Gastroesophageal sphincter (tissue), 3 donors: Measurements from ENCODE around the gene HNRNPR.

Experiments
- POLR2A ChIP-seq, 2 donors: fragments of 450-650 bp; IDR thresholded peaks; one replicate each; pipeline ENCODE4 v1.6.1; 2017; ENCODE audit warnings: antibody characterized with exemption in 2 of 2, mild to moderate bottlenecking in 2 of 2, moderate library complexity in 1 of 2
- POLR2AphosphoS5 ChIP-seq: sonication (generic); formaldehyde crosslinking; IDR thresholded peaks from one replicate; pipeline ENCODE4 v1.6.1; 2017; ENCODE audit warnings: antibody characterized with exemption
- TF ChIP-seq, protein P1 (sequence below), 4 experiments: fragments of 200-600 bp in 2 of 4; fragments of 450-650 bp in 2 of 4; sonication (generic) in 1 of 4; IDR thresholded peaks; one replicate each; pipeline ENCODE4 v1.5.1; 2017 to 2019; ENCODE audit warnings: antibody characterized with exemption in 4 of 4, mild to moderate bottlenecking in 2 of 4, moderate library complexity in 2 of 4

DNA sequence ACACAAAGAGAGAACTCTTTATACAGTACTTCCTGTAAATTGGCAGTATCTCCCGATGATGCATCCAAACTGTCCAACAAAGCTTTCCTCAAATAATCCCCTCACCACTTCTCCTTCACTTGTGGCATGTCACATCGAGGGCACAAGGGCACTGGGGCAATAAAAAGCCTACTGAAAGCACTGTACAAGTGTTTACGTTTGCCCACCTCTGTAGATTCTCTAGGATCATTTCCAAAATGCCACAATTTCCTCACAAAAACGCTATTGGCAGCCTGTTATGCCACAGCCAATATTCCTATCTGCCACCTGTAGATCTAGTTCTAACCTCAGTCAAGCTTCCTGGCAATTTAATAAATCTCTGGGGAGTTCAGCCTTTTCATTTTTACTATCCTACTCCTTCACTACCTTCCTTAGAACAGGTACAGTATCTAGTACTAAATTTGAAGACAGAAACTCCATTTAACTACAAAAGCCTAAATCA is 39.9 kb downstream of the HNRNPR start:
- TF ChIP-seq, protein P1, sequence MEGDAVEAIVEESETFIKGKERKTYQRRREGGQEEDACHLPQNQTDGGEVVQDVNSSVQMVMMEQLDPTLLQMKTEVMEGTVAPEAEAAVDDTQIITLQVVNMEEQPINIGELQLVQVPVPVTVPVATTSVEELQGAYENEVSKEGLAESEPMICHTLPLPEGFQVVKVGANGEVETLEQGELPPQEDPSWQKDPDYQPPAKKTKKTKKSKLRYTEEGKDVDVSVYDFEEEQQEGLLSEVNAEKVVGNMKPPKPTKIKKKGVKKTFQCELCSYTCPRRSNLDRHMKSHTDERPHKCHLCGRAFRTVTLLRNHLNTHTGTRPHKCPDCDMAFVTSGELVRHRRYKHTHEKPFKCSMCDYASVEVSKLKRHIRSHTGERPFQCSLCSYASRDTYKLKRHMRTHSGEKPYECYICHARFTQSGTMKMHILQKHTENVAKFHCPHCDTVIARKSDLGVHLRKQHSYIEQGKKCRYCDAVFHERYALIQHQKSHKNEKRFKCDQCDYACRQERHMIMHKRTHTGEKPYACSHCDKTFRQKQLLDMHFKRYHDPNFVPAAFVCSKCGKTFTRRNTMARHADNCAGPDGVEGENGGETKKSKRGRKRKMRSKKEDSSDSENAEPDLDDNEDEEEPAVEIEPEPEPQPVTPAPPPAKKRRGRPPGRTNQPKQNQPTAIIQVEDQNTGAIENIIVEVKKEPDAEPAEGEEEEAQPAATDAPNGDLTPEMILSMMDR (IDR thresholded peaks at IDR 0.05): no peak
- no peak for TF ChIP-seq POLR2AphosphoS5
- TF ChIP-seq POLR2A (IDR thresholded peaks at IDR 0.05): no peak
